IMR-90 (cell line): ENCODE measurements around the gene TENT4B. TPM values are rescaled to one million over a fixed set of nuclear protein-coding genes. Genes with fewer than 3 reads are reported as not detected.

Experiments used
- ATAC-seq: fragments of 200-7000 bp; cut with Tn5 transposase; 2 replicates; pipeline ENCODE4 v1.9.1; 2020; ENCODE audit warnings: low read depth, mild to moderate bottlenecking, moderate library complexity
- BruUV-seq: library from RNA; stranded (reverse); fragments of 400-500 nt; replicated peaks from 2 replicates; lab custom pipeline; 2021; lab: Mats Ljungman, UMichigan
- CTCF ChIA-PET: fragments of 300-600 bp; formaldehyde crosslinking; extraction: SDS; loops from one replicate; lab custom pipeline; 2021; ENCODE audit warnings: antibody characterized with exemption; lab: Yijun Ruan, JAX
- POLR2A ChIA-PET: fragments of 300-600 bp; sonication (Branson Sonifier 250); formaldehyde crosslinking; loops from one replicate; lab custom pipeline; 2022; ENCODE audit warnings: antibody characterized with exemption; ENCODE audit not compliant: unreplicated experiment; lab: Charles Lee
- DNase-seq: peaks from one replicate; pipeline ENCODE4 v3.0.0; 2013
- H2AFZ ChIP-seq: replicated peaks from 2 replicates; pipeline ENCODE3; 2013; ENCODE audit warnings: low read length, mild to moderate bottlenecking; ENCODE audit not compliant: poor library complexity
- H2AK5ac ChIP-seq: 2 replicates; pipeline ENCODE4 v1.6.1; 2013; ENCODE audit warnings: low read depth, low read length, inconsistent platforms
- H2AK9ac ChIP-seq: replicated peaks from 2 replicates; pipeline ENCODE3; 2013; ENCODE audit warnings: mild to moderate bottlenecking, low read depth, low read length, moderate library complexity; ENCODE audit not compliant: poor library complexity
- H2BK120ac ChIP-seq: 2 replicates; pipeline ENCODE4 v1.6.1; 2013; ENCODE audit warnings: low read depth, low read length, inconsistent platforms
- H2BK15ac ChIP-seq: 3 replicates; pipeline ENCODE4 v1.6.1; 2013; ENCODE audit warnings: low read depth, low read length, inconsistent platforms
- H2BK20ac ChIP-seq: 2 replicates; pipeline ENCODE4 v1.6.1; 2013; ENCODE audit warnings: low read depth, mild to moderate bottlenecking, inconsistent platforms, low read length, moderate library complexity
- H2BK5ac ChIP-seq: 2 replicates; pipeline ENCODE4 v1.6.1; 2013; ENCODE audit warnings: mild to moderate bottlenecking, low read depth, low read length, inconsistent platforms; ENCODE audit not compliant: poor library complexity, severe bottlenecking
- H3K14ac ChIP-seq: replicated peaks from 2 replicates; pipeline ENCODE4 v1.6.1; 2013; ENCODE audit warnings: low read depth, low read length, inconsistent platforms
- H3K18ac ChIP-seq: 2 replicates; pipeline ENCODE4 v1.6.1; 2013; ENCODE audit warnings: low read depth, low read length, control low read depth
- H3K23ac ChIP-seq: 2 replicates; pipeline ENCODE4 v1.6.1; 2013; ENCODE audit warnings: low read depth, low read length, inconsistent platforms
- H3K27ac ChIP-seq: 2 replicates; pipeline ENCODE4 v1.5.1; 2013; ENCODE audit warnings: mild to moderate bottlenecking, control low read depth, low read length; ENCODE audit not compliant: insufficient read depth
- H3K27me3 ChIP-seq: 2 replicates; pipeline ENCODE4 v1.6.1; 2013; ENCODE audit warnings: low read length; ENCODE audit not compliant: control insufficient read depth, insufficient read depth
- H3K36me3 ChIP-seq: 2 replicates; pipeline ENCODE4 v1.6.1; 2013; ENCODE audit warnings: low read length, mixed read lengths; ENCODE audit not compliant: control insufficient read depth, insufficient read depth
- H3K4ac ChIP-seq: 2 replicates; pipeline ENCODE4 v1.6.1; 2013; ENCODE audit warnings: low read depth, low read length, inconsistent platforms
- H3K4me1 ChIP-seq: 2 replicates; pipeline ENCODE4 v1.6.1; 2013; ENCODE audit warnings: low read length, mixed read lengths; ENCODE audit not compliant: control insufficient read depth, insufficient read depth
- H3K4me2 ChIP-seq: 2 replicates; pipeline ENCODE4 v1.6.1; 2013; ENCODE audit warnings: low read depth, mild to moderate bottlenecking, control low read depth, low read length, moderate library complexity
- H3K4me3 ChIP-seq: 2 replicates; pipeline ENCODE4 v1.5.1; 2013; ENCODE audit warnings: low read depth, mild to moderate bottlenecking, control low read depth, low read length, moderate library complexity; ENCODE audit not compliant: insufficient read depth
- H3K56ac ChIP-seq: 2 replicates; pipeline ENCODE4 v1.6.1; 2013; ENCODE audit warnings: low read length, inconsistent platforms; ENCODE audit not compliant: insufficient read depth; ENCODE audit errors: extremely low read depth
- H3K79me1 ChIP-seq, 2 experiments: 2 replicates each; pipeline ENCODE4 v1.6.1; 2013; ENCODE audit warnings: low read length in 2 of 2, inconsistent platforms in 1 of 2, low read depth in 1 of 2
- H3K9ac ChIP-seq: 2 replicates; pipeline ENCODE4 v1.6.1; 2013; ENCODE audit warnings: low read depth, low read length, control low read depth
- H3K9me1 ChIP-seq: 2 replicates; pipeline ENCODE4 v1.6.1; 2013; ENCODE audit warnings: low read length, inconsistent platforms; ENCODE audit not compliant: insufficient read depth
- H3K9me3 ChIP-seq: 2 replicates; pipeline ENCODE4 v1.6.1; 2013; ENCODE audit warnings: low read length; ENCODE audit not compliant: control insufficient read depth, insufficient read depth
- H4K20me1 ChIP-seq: 2 replicates; pipeline ENCODE4 v1.6.1; 2013; ENCODE audit warnings: low read length, inconsistent platforms; ENCODE audit not compliant: insufficient read depth
- H4K5ac ChIP-seq: 2 replicates; pipeline ENCODE4 v1.6.1; 2013; ENCODE audit warnings: mild to moderate bottlenecking, low read depth, low read length, control low read depth
- H4K8ac ChIP-seq, 2 experiments: 2 replicates each; pipeline ENCODE4 v1.6.1; 2013; ENCODE audit warnings: low read depth in 2 of 2, low read length in 2 of 2, control low read depth in 1 of 2, inconsistent platforms in 1 of 2
- H4K91ac ChIP-seq: 2 replicates; pipeline ENCODE4 v1.6.1; 2013; ENCODE audit warnings: low read depth, low read length, inconsistent platforms; ENCODE audit not compliant: insufficient read depth
- MAFK ChIP-seq: IDR thresholded peaks from 2 replicates; pipeline ENCODE4 v1.6.1; 2012; ENCODE audit warnings: low read depth, low read length, improper control_type of control experiment
- MXI1 ChIP-seq: IDR thresholded peaks from 2 replicates; pipeline ENCODE4 v1.6.1; 2012; ENCODE audit warnings: low read depth, mild to moderate bottlenecking, low read length, moderate library complexity, borderline replicate concordance
- SMC3 ChIP-seq: fragments of 150-350 bp; IDR thresholded peaks from 2 replicates; pipeline ENCODE4 v1.6.1; 2016; ENCODE audit warnings: low read depth, mild to moderate bottlenecking, antibody characterized with exemption, low read length, moderate library complexity
- WGBS, 2 experiments: methylation state at CpG; one replicate each; pipeline versions ENCODE4 v1.1.5 to v1.1.7; 2013; ENCODE audit warnings: missing lambda C conversion rate in 2 of 2; ENCODE audit not compliant: insufficient read length in 1 of 2; ENCODE audit errors: extremely low coverage in 2 of 2; 5-methylcytosine and 5-hydroxymethylcytosine counted together
- dilution Hi-C: fragments of 300-500 bp; cut with HindIII; formaldehyde crosslinking; loops from one replicate; pipeline ENCODE4 v1.14.3; 2018; ENCODE audit warnings: low sequenced_read_pairs; ENCODE audit not compliant: unreplicated experiment
- in situ Hi-C: fragments of 300-500 bp; cut with MboI; formaldehyde crosslinking; loops from 3 replicates; pipeline ENCODE4 v1.14.3; 2019; ENCODE audit warnings: low sequenced_read_pairs, inconsistent platforms, mixed read lengths
- intact Hi-C: fragments of 100-400 bp; cut with micrococcal nuclease; formaldehyde crosslinking; loops from 2 replicates; pipeline ENCODE4 v1.10.0; 2022
- polyA plus RNA-seq, 3 experiments: library from polyadenylated mRNA; depleted of rRNA; stranded (reverse); fragments of >200 nt; gene quantifications; 2 replicates each; pipeline ENCODE4 v1.2.3, GENCODE V29; 2012; ENCODE audit warnings: low replicate concordance in 1 of 3
- total RNA-seq: library from RNA; depleted of rRNA; stranded (reverse); fragments of >200 nt; gene quantifications from 2 replicates; pipeline ENCODE4 v1.2.3, GENCODE V29; 2012

Gene TENT4B
- total and polyA plus RNA-seq, 2 of the 4 experiments (the other 2 are of a cell fraction): 4.1 to 7.0 TPM

DNA sequence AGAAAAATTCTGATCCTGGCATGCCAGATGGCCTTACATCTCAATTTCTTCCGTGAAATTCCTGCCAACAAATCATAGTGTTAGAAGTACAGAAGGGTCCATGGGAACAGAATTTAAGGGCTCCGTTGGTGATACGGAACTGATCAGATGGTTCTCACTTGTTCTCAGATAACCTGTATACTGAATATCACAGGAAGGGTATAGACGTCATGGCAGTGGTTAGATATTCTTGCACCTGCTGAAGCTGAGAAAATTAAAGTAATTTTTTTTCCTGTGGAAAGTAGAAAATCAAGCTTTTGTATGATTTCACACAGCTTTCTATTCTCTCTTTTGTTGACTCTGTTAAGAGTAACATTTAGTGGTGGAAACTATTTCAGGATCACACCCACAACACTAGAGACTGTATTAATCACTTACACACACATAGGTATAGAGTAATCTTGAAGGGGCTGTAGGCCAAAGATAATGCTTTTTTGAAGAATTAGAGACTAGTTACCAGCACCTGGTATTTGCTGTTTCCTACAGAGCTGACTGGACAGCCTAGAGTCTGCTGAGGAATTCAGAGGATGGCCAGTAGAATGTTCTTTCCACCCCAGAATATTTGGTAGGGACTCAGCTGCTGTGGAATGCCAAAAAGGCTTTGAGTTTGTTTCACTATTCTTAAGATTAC lies 7.5 kb downstream of the TENT4B start:
- no peak overlapping the region for H2BK120ac ChIP-seq
- no peak overlapping the region for H3K4me3 ChIP-seq
- dilution Hi-C loops: no loop called here
- H3K27ac ChIP-seq: no peak overlapping the region
- H3K27me3 ChIP-seq: no peaks in the 10 kb centered on the region
- no peak overlapping the region for H3K9ac ChIP-seq
- no peak overlapping the region for H2AK5ac ChIP-seq
- H4K5ac ChIP-seq: no peak overlapping the region
- no peak overlapping the region for H4K91ac ChIP-seq
- TF ChIP-seq MAFK (no peak), MXI1 (no peak), SMC3 (no peak)
- in situ Hi-C loops: loop anchor here (5.0 kb wide), 1 partner anchor 47 kb away; no protein-coding TSS in a partner anchor
- no peak overlapping the region for H2BK20ac ChIP-seq
- peak; percentile 98 for ATAC-seq
- intact Hi-C loops: loop anchor here (5.0 kb wide), 1 partner anchor 133 kb away; the partner anchor contains the start of gene CNEP1R1
- H2BK15ac ChIP-seq: no peak overlapping the region
- peaks cover 9 to 64% of the 10 kb centered on the region in 2 experiments for H3K79me1 ChIP-seq
- H3K9me1 ChIP-seq: peaks cover 10% of the 10 kb centered on the region
- no peaks in the 10 kb centered on the region for H3K9me3 ChIP-seq
- no peak overlapping the region for H3K4ac ChIP-seq
- WGBS, 2 experiments: 100% methylated on average over 1 of the region's 4 CpGs; no CpG with 5 or more reads in 1 of the 2 experiments
- ChIA-PET POLR2A (no interaction called here), CTCF (interaction anchor here (1.1 to 1.8 kb wide), 4 partner anchors 24 to 53 kb away, joined by 3 to 8 read pairs (median 4); no protein-coding TSS in a partner anchor)
- no peak overlapping the region for H2BK5ac ChIP-seq
- peaks cover 3% of the 10 kb centered on the region; the same call in 1 of the 2 replicates for H3K4me1 ChIP-seq
- H3K4me2 ChIP-seq: peak overlapping the region; percentile 55; the same call in 1 of the 2 replicates
- H3K18ac ChIP-seq: no peak overlapping the region
- DNase-seq: peak; percentile 41
- H2AFZ ChIP-seq: no peak overlapping the region
- no peak overlapping the region for H2AK9ac ChIP-seq
- BruUV-seq: no TSS peak
- no peak overlapping the region for H4K8ac ChIP-seq
- H4K20me1 ChIP-seq: peaks cover 48% of the 10 kb centered on the region
- no peaks in the 10 kb centered on the region for H3K36me3 ChIP-seq
- no peak overlapping the region for H3K56ac ChIP-seq
- no peak overlapping the region for H3K23ac ChIP-seq
- no peak overlapping the region for H3K14ac ChIP-seq
